Ramos (cell line): ENCODE measurements around the gene CBX7.

Experiments used
- in situ Hi-C: fragments of 300-500 bp; cut with MboI; formaldehyde crosslinking; loops from one replicate; pipeline ENCODE4 v1.14.3; 2022; ENCODE audit warnings: low sequenced_read_pairs; ENCODE audit not compliant: unreplicated experiment

CBX7 gene

DNA sequence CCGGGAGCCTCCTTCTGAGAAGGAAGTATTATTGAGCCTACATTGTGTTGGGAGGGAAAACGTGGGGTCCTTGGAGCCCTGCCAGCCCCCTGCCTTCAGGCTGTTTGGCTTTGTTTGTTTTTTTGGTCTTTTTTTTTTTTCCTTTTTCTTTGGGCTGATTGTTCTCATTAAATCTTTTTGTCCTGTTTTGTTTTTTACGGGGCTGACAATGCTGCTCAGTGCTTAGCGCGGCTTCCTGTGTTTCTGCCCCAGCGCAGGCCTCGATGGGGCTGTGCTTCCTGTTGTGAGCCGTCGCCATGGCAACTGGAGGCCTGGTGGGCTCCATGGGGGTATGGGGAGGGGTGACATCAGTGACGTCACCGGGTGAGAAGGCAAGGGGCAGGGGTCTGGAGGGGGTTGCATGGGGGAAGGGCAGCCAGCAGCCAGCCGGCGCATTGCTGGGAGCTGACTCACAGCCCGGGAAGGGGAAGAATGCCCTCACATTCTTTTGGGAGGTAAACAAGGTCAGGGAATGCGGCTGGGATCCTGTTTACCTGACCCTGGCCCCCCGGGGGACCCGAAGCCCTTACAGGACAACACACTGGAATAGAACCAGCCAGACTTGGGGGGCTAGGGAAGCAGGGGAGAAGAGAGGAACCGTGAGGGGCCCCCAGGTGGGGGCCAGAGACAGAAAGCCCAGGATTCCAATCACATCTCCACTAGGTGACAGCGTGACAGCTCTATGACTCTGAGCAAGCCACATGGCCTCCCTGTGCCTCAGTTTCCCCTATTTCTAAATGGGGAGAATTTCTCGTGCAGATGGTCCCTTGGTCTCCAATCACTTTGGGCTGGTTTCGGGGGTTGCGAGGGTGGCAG lies 22.2 kb upstream of the CBX7 start:
- in situ Hi-C loops = loop anchor here (5.0 to 25.0 kb wide), 2 partner anchors 138 to 338 kb away; partner anchors contain the start of genes ATF4 and MIEF1

- in situ Hi-C loops = loop anchor here (5.0 to 25.0 kb wide), 2 partner anchors 138 to 338 kb away; partner anchors contain the start of genes ATF4 and MIEF1
Measured at GRCh38 chr22:39173787-39174497, 21.5 kb upstream of the CBX7 start.

DNA sequence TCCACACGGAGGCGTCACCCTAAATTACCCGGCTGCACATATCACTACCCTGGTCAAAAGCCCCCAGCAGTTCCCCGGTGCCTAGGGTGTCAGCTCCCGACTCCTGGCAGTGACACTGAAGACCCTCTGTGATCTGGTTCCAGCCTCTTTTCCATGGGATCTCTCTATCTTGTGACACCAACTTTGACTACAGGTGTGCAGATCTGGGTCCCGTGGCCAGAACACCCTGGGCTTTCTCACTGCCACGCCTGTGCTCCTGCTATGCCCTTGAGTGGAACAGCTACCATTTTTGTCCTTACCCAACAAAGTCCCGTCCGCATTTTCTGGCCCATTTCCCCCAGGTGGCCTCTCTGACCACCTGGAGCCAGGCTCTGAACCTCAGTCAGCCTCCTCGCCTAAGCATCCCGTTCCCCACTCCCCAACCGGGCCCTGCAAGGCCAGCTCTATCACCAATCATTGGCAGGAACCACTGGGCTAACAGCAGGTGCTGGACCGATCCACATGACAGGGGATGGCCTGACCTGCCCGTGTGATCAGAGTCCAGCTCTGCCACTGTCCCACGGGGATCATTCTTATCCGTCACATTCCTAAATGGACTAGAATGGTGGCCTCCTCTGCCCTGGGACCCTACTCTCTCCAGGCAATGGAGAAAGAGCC lies 20.7 kb upstream of the CBX7 start:
- in situ Hi-C loops = loop anchor here (5.0 to 25.0 kb wide), 2 partner anchors 139 to 339 kb away; partner anchors contain the start of genes ATF4 and MIEF1

DNA sequence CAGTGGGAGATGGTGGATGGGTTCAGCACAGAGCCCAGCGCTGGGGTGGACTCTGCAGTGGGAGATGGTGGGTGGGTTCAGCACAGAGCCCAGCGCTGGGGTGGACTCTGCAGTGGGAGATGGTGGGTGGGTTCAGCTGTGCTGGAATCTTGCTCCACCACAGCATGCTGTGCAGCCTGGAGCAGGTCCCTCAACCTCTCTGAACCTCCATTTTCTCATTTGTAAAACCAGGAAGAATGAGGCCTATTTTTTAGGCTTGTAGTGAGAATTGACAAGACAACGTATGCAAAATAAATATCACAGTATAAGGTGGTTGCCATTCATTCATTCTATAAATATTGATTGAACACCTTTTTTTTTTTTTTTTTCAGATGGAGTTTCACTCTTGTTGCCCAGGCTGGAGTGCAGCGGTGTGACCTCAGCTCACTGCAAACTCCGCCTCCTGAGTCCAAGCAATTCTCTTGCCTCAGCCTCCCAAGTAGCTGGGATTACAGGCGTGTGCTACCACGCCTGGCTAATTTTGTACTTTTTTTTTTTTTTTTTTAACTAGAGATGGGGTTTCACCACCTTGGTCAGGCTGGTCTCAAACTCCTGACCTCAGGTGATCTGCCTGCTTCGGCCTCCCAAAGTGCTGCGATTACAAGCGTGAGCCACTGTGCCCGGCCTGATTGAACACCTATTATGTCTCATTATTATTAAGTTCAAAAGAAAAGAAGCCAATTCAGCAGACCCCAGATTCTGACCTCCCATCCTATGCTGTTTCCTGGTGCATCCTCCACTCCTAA lies 20.0 kb upstream of the CBX7 start:
- in situ Hi-C loops = loop anchor here (5.0 to 25.0 kb wide), 2 partner anchors 140 to 340 kb away; partner anchors contain the start of genes ATF4 and MIEF1

- in situ Hi-C loops = loop anchor here (5.0 to 25.0 kb wide), 2 partner anchors 141 to 341 kb away; partner anchors contain the start of genes ATF4 and MIEF1
Measured at GRCh38 chr22:39171623-39172264, 19.3 kb upstream of the CBX7 start.

DNA sequence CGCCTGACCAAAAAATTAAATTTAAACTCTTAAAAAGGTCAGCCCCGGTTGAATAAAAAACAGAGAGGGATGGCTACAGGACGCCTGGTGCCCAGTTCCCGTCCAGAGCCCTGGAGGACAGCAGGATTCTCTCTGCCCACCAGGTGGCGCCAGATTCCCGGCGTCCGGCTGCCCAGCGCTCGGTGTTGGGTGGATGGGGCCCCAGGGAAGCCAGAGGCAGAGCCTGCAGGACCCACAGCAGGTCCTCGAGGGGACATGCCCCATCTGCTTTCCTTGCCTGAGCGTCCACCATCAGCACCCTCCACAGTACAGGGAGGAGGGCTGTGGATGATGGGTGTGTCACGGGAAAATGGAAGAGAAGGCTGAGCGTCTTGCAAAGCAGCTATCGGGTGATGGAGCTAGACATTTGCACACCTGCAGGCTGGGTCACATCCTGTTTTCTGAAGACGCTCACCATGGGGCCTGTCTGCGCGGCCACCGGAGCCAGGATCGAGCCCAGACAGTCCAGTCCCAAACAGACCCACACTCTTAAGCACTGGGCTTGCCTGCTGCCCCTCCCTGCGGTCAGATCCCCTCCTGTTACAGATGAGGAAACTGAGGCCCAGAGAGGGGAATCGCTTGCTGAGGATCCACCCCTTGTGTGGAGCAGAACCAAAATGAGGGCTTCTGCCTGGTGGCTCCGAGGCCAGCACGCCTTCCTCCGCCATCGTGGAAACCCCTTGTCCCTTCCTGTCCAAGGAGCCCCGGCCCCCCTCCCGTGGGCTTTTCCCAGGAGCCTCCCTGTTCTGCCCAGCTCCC lies 18.5 kb upstream of the CBX7 start:
- in situ Hi-C loops = loop anchor here (5.0 to 25.0 kb wide), 2 partner anchors 141 to 341 kb away; partner anchors contain the start of genes ATF4 and MIEF1

DNA sequence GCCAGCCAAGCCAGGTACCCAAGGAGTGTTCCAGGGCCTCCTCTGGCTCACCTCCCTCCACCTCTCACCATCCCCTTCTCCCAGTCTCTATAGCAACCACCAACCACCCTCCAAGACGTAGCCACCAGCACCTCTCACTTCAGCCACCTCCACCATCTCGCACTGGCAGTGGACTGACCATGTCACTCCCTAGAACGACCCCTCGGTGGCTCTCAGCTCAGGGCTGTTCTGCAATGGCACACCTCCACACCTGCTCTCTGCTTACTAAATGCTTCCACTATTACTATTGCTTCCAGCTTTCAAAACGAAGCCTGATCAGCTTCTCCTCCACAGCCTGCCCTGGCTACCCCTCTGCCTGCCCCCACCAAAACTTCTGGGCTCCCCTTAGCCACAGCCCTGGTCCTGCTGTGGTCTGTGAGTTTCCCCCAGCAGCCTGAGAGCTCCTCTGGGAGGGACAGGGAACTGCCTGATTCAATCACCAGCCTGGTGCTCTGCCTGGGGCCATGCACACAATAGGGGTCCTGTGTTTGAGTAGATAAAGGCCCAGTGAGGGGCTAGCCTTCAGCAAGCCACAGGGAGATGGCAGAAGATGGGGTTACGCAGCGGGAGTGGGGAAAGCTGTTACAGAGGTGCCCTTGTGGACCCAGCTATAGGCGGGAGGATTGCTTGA lies 17.5 kb upstream of the CBX7 start:
- in situ Hi-C loops = loop anchor here (5.0 to 25.0 kb wide), 2 partner anchors 142 to 342 kb away; partner anchors contain the start of genes ATF4 and MIEF1

DNA sequence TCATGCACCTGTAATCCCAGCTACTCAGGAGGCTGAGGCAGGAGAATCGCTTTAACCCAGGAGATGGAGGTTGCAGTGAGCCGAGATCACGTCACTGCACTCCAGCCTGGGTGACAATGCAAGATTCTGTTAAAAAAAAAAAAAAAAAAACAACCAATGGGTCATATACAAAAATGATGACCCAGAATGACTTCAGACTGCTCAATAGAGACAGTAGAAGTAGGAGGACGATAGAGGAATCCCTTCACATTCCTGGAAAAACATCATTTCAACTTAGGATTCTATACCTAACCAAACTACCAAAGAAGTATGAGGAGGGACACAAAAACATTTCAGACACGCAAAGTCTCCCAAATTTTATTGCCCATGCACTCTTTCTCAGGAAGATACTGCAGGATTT lies 14.1 kb upstream of the CBX7 start:
- in situ Hi-C loops = loop anchor here (25.0 kb wide), 1 partner anchor 346 kb away; the partner anchor contains the start of genes ATF4 and MIEF1

- in situ Hi-C loops = loop anchor here (10.0 to 25.0 kb wide), 2 partner anchors 281 to 356 kb away; partner anchors contain the start of genes ATF4, CBX6 and MIEF1
Measured at GRCh38 chr22:39156093-39156492, 3.6 kb upstream of the CBX7 start.

DNA sequence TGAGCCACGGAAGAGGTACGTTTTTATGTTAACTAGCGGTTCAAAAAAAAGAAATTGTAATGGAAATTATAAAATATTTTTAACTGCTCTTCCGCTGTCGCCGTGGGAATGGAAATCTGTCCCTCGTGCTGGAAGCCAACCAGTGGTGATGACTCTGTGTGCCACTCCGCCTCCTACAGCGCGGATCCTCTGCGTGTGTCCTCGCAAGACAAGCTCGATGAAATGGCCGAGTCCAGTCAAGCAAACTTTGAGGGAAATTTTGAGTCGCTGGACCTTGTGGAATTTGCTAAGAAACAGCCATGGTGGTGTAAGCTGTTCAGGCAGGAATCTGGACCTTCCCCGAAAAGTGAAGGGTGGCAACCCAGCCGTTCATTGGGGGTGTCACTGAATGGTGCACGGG lies 2.9 kb upstream of the CBX7 start:
- in situ Hi-C loops = loop anchor here (10.0 to 25.0 kb wide), 2 partner anchors 281 to 357 kb away; partner anchors contain the start of genes ATF4, CBX6 and MIEF1

DNA sequence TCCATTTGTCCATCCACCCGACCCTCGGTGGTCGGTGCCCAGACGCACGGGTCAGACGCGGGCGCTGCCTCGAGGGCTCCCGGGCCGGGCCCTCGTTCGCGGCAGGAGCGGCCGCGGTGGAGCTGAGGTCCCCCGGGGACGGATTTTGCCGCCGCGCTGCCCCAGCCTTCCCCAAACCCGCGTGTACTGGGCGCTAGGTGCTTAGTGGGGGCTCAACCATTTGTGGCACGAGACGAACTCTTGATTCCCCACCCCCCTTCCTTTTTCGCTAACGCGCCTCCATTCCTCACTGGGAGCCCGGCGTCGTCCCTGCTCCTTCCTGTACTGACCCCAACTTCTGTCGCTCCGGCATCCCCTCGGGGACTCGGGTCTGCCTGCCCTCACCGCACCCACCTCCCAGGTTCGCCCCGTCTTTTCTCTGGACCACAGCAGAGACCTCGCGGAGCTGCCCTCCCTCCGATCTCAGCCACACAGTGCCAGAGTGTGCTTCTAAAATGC lies 789 bp upstream of the CBX7 start:
- in situ Hi-C loops = loop anchor here (10.0 to 25.0 kb wide), 2 partner anchors 278 to 359 kb away; partner anchors contain the start of genes ATF4, CBX6 and MIEF1

DNA sequence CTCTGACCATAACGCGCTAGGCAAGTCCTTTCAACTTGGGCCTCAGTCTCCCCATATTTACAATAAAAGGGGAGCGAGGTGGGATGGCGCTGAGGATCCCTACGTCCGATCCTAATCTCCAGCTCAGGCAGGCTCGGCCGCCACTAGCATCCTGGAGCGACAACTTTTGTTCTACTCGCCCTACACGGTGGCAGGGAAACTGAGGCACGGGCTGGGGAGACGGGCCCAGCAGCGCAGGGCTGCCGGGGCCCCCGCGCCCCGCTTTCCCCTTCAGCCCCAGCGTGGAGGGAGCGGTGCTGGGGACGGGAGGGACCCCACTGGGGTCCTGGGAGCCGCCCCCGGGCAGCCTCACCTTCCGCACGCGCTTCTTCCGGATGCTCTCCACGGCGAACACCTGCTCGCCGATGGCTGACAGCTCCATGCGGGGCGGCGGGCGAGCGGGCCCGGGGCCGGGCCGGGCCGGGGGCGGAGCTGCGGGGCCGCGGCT lies 413 bp downstream of the CBX7 start:
- in situ Hi-C loops = loop anchor here (10.0 to 25.0 kb wide), 2 partner anchors 277 to 360 kb away; partner anchors contain the start of genes ATF4, CBX6 and MIEF1

DNA sequence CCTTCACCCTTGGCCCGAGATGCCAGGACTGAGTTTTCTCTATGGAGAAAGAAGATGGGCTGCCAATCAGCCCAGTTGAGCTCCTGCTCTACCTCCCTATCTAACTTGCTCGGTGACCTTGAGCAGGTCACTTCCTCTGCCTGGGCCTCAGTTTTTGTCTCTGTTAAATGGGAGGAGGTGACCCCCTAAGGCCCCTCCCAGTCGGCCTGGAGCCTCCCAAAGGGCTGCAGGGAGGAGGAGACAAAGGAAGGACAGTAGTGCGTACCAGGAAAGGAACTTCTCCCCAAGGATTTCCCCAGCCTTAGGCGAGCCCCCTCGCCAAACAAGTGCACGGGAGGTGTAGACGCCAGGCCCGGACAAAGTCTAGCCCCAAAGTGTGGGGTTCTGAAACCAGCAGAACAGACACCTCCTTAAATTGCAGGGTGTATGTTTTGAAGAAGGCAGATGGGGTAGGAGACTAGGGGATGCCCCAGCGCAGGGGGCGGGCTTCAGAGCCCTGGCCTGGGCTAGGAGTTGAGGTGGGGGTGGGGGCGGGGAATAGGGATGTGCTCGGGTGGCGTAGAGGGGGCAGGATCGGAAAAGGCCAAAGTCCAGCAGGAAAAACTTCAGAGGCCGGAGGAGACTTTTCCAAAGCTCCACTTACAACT lies 1.0 kb downstream of the CBX7 start:
- in situ Hi-C loops = loop anchor here (10.0 to 25.0 kb wide), 2 partner anchors 277 to 361 kb away; partner anchors contain the start of genes ATF4, CBX6 and MIEF1

- in situ Hi-C loops = loop anchor here (10.0 to 25.0 kb wide), 2 partner anchors 276 to 361 kb away; partner anchors contain the start of genes ATF4, CBX6 and MIEF1
Measured at GRCh38 chr22:39150848-39151215, 1.6 kb downstream of the CBX7 start.

DNA sequence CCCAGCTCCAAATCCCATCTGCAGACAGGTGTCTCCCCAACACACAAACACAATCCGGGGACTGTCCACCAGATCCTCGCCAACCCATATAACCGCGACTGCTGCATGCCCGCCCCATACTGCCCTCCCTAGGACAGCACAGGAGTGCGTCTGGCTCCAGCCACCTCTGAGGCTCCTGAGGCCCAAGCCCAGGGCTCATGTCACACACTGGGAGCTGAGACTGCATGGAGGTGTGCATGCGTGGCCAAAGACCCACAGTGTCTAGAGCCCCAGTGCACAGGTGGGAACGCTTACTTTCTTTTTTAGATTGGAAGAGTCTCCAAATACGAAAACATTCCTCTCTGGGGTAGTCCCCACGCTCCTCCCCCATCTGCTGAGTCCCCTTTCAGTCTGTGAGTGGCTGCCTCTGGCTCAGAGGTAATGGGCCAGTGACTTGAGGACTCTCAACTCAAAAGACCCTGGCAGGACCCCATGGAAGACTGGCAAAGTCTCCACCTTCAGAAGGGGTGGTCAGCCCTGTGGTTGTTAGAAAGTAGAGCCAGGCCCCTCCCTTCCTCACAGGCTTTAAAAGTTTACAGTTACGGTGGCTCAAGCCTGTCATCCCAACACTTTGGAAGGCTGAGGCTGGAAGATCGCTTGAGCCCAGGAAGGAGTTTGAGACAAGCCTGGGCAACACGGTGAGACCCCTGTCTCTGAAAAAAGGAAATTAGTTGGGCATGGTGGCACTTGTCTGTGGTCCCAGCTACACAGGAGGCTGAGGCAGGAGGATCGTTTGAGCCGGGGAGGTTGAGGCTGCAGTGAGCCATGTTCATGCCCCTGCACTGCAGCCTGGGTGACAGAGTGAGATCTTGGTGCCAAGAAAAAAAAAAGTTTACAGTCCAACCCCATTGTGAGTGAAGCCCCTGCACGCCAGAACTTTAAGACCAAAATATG lies 2.3 kb downstream of the CBX7 start:
- in situ Hi-C loops = loop anchor here (10.0 to 25.0 kb wide), 2 partner anchors 275 to 362 kb away; partner anchors contain the start of genes ATF4, CBX6 and MIEF1
